ENCODE measurements around the gene CAMKK1.

CAMKK1 gene

GRCh38 chr17:3922765-3923164 is 29.9 kb upstream of the CAMKK1 start:
- Mint-ChIP-seq H3K9me3 (no peaks in the 10 kb centered on the region), H3K4me1 (no peaks in the 10 kb centered on the region), H3K4me3 (no peak overlapping the region), H3K36me3 (no peaks in the 10 kb centered on the region), H3K27me3 (no peaks in the 10 kb centered on the region), H3K27ac (peak overlapping the region; percentile 65)

- Mint-ChIP-seq H3K36me3 (no peaks in the 10 kb centered on the region), H3K4me1 (peaks cover 5% of the 10 kb centered on the region), H3K4me3 (no peak overlapping the region), H3K27me3 (no peaks in the 10 kb centered on the region), H3K27ac (no peak overlapping the region), H3K9me3 (no peaks in the 10 kb centered on the region)
Observed at GRCh38 chr17:3921502-3922319, 28.9 kb upstream of the CAMKK1 start.

GRCh38 chr17:3921006-3921405 is 28.2 kb upstream of the CAMKK1 start:
- Mint-ChIP-seq H3K4me3 (no peak overlapping the region), H3K27ac (no peak overlapping the region), H3K4me1 (peaks cover 10% of the 10 kb centered on the region), H3K9me3 (no peaks in the 10 kb centered on the region), H3K27me3 (no peaks in the 10 kb centered on the region), H3K36me3 (no peaks in the 10 kb centered on the region)

- Mint-ChIP-seq H3K27ac (no peak overlapping the region), H3K36me3 (no peaks in the 10 kb centered on the region), H3K9me3 (no peaks in the 10 kb centered on the region), H3K27me3 (no peaks in the 10 kb centered on the region), H3K4me1 (peaks cover 20% of the 10 kb centered on the region), H3K4me3 (no peak overlapping the region)
Observed at GRCh38 chr17:3919123-3919624, 26.3 kb upstream of the CAMKK1 start.

GRCh38 chr17:3918372-3919122 is 25.7 kb upstream of the CAMKK1 start:
- Mint-ChIP-seq H3K4me3 (no peak overlapping the region), H3K36me3 (no peaks in the 10 kb centered on the region), H3K9me3 (no peaks in the 10 kb centered on the region), H3K27ac (no peak overlapping the region), H3K27me3 (no peaks in the 10 kb centered on the region), H3K4me1 (peaks cover 26% of the 10 kb centered on the region)

- no peak overlapping the region for H3K4me3 Mint-ChIP-seq
- no peaks in the 10 kb centered on the region for H3K36me3 Mint-ChIP-seq
- no peak overlapping the region for H3K27ac Mint-ChIP-seq
- H3K27me3 Mint-ChIP-seq: no peaks in the 10 kb centered on the region
- peaks cover 28% of the 10 kb centered on the region for H3K4me1 Mint-ChIP-seq
- H3K9me3 Mint-ChIP-seq: no peaks in the 10 kb centered on the region
Observed at GRCh38 chr17:3917391-3917931, 24.6 kb upstream of the CAMKK1 start.

GRCh38 chr17:3916825-3917224 is 24.0 kb upstream of the CAMKK1 start:
- H3K4me1 Mint-ChIP-seq: peaks cover 29% of the 10 kb centered on the region
- no peaks in the 10 kb centered on the region for H3K36me3 Mint-ChIP-seq
- H3K27ac Mint-ChIP-seq: no peak overlapping the region

GRCh38 chr17:3915995-3916696 is 23.3 kb upstream of the CAMKK1 start, which contains the start of gene P2RX1:
Gene P2RX1 (minus strand): TSS chr17:3916465. CDS start chr17:3916225, 240 bp downstream.
- no peak within 1 kb of the TSS for H3K27ac Mint-ChIP-seq
- no peaks in the 10 kb centered on the region for H3K9me3 Mint-ChIP-seq
- no peaks in the 10 kb centered on the region for H3K27me3 Mint-ChIP-seq
- peaks cover 36% of the 10 kb centered on the region for H3K4me1 Mint-ChIP-seq
- peak within 1 kb of the TSS; percentile 66 for H3K4me3 Mint-ChIP-seq
- no peaks in the 10 kb centered on the region for H3K36me3 Mint-ChIP-seq

More at GRCh38 chr17:3916825-3917224, 24.0 kb upstream of the CAMKK1 start:
- H3K4me3 Mint-ChIP-seq: no peak overlapping the region
- no peaks in the 10 kb centered on the region for H3K27me3 Mint-ChIP-seq
- no peaks in the 10 kb centered on the region for H3K9me3 Mint-ChIP-seq

GRCh38 chr17:3915581-3915994 is 22.7 kb upstream of the CAMKK1 start:
- Mint-ChIP-seq H3K27ac (no peak overlapping the region), H3K27me3 (no peaks in the 10 kb centered on the region), H3K36me3 (no peaks in the 10 kb centered on the region), H3K9me3 (no peaks in the 10 kb centered on the region), H3K4me3 (peak overlapping the region; percentile 66), H3K4me1 (peaks cover 39% of the 10 kb centered on the region)

- Mint-ChIP-seq H3K4me1 (peaks cover 43% of the 10 kb centered on the region), H3K36me3 (no peaks in the 10 kb centered on the region), H3K27me3 (no peaks in the 10 kb centered on the region), H3K4me3 (no peak overlapping the region), H3K9me3 (no peaks in the 10 kb centered on the region), H3K27ac (no peak overlapping the region)
Observed at GRCh38 chr17:3914312-3914670, 21.4 kb upstream of the CAMKK1 start.

- no peaks in the 10 kb centered on the region for H3K36me3 Mint-ChIP-seq
- H3K27ac Mint-ChIP-seq: no peak overlapping the region
- peaks cover 43% of the 10 kb centered on the region for H3K4me1 Mint-ChIP-seq
- H3K27me3 Mint-ChIP-seq: no peaks in the 10 kb centered on the region
- H3K4me3 Mint-ChIP-seq: no peak overlapping the region
- H3K9me3 Mint-ChIP-seq: no peaks in the 10 kb centered on the region
Observed at GRCh38 chr17:3913531-3914311, 20.9 kb upstream of the CAMKK1 start.

- Mint-ChIP-seq H3K27ac (peak overlapping the region; percentile 55), H3K27me3 (no peaks in the 10 kb centered on the region), H3K4me3 (no peak overlapping the region), H3K9me3 (no peaks in the 10 kb centered on the region), H3K36me3 (no peaks in the 10 kb centered on the region), H3K4me1 (peaks cover 43% of the 10 kb centered on the region)
Observed at GRCh38 chr17:3912827-3913226, 20.0 kb upstream of the CAMKK1 start.

- H3K36me3 Mint-ChIP-seq: no peaks in the 10 kb centered on the region
- H3K27me3 Mint-ChIP-seq: no peaks in the 10 kb centered on the region
- H3K4me3 Mint-ChIP-seq: peak overlapping the region; percentile 58
- H3K27ac Mint-ChIP-seq: peak overlapping the region; percentile 80
- no peaks in the 10 kb centered on the region for H3K9me3 Mint-ChIP-seq
- peaks cover 38% of the 10 kb centered on the region for H3K4me1 Mint-ChIP-seq
Observed at GRCh38 chr17:3911271-3912053, 18.6 kb upstream of the CAMKK1 start.

Data from activated naive CD4-positive, alpha-beta T cell treated with anti-CD3 and anti-CD28 coated beads, Interleukin-2, amount 50 U/mL, for 24 hours (primary cell).